ENCODE results near the gene ORC4.

The ORC4 gene

GRCh38 chr2:147904051-147904450, 116.5 kb downstream of the ORC4 start:
- no peaks in the 10 kb centered on the region for H3K36me3 ChIP-seq
- no peak overlapping the region for H3K4me3 ChIP-seq (ENCODE audit: low read depth, low read length)
- no peak for TF ChIP-seq CTCF (IDR thresholded peaks at IDR 0.05; ENCODE audit: low read depth, low read length)
- no peaks in the 10 kb centered on the region for H3K4me1 ChIP-seq
- no peak for DNase-seq
- no peaks in the 10 kb centered on the region for H3K27me3 ChIP-seq
- H3K9me3 ChIP-seq: no peaks in the 10 kb centered on the region

GRCh38 chr2:147888680-147889079, 131.9 kb downstream of the ORC4 start:
- H3K9me3 ChIP-seq: no peaks in the 10 kb centered on the region
- H3K27me3 ChIP-seq: no peaks in the 10 kb centered on the region
- H3K36me3 ChIP-seq: no peaks in the 10 kb centered on the region
- no peaks in the 10 kb centered on the region for H3K4me1 ChIP-seq
- H3K4me3 ChIP-seq (ENCODE audit: low read depth, low read length): no peak overlapping the region
- no peak for TF ChIP-seq CTCF (IDR thresholded peaks at IDR 0.05; ENCODE audit: low read depth, low read length)
- DNase-seq: no peak

- no peak for DNase-seq
- TF ChIP-seq CTCF (IDR thresholded peaks at IDR 0.05; ENCODE audit: low read depth, low read length): no peak
- no peaks in the 10 kb centered on the region for H3K9me3 ChIP-seq
- no peak overlapping the region for H3K4me3 ChIP-seq (ENCODE audit: low read depth, low read length)
- H3K4me1 ChIP-seq: no peaks in the 10 kb centered on the region
- no peaks in the 10 kb centered on the region for H3K27me3 ChIP-seq
- no peaks in the 10 kb centered on the region for H3K36me3 ChIP-seq
Measured at GRCh38 chr2:147886136-147886535, 134.4 kb downstream of the ORC4 start.

- no peak overlapping the region for H3K4me3 ChIP-seq (ENCODE audit: low read depth, low read length)
- H3K36me3 ChIP-seq: no peaks in the 10 kb centered on the region
- H3K27me3 ChIP-seq: no peaks in the 10 kb centered on the region
- H3K4me1 ChIP-seq: no peaks in the 10 kb centered on the region
- TF ChIP-seq CTCF (IDR thresholded peaks at IDR 0.05; ENCODE audit: low read depth, low read length): no peak
- no peak for DNase-seq
- no peaks in the 10 kb centered on the region for H3K9me3 ChIP-seq
Measured at GRCh38 chr2:147884830-147885229, 135.7 kb downstream of the ORC4 start.

- no peak for TF ChIP-seq CTCF (IDR thresholded peaks at IDR 0.05; ENCODE audit: low read depth, low read length)
- Histone ChIP-seq H3K4me1 (no peaks in the 10 kb centered on the region), H3K36me3 (no peaks in the 10 kb centered on the region), H3K9me3 (no peaks in the 10 kb centered on the region), H3K27me3 (no peaks in the 10 kb centered on the region), H3K4me3 (ENCODE audit: low read depth, low read length) (no peak overlapping the region)
- DNase-seq: no peak
Measured at GRCh38 chr2:147882631-147883030, 137.9 kb downstream of the ORC4 start.

All from BE2C (cell line).